GM19463 (cell line): ENCODE data around the gene FAM117B.

ENCODE experiments used
- ATAC-seq: cut with Tn5 transposase; IDR thresholded peaks from one replicate; pipeline ENCODE4 v1.9.1; 2021; ENCODE audit warnings: mild to moderate bottlenecking, moderate library complexity; ENCODE audit not compliant: unreplicated experiment

Gene FAM117B

GRCh38 chr2:202634556-202635427 is at the start of gene FAM117B:
TSS of gene FAM117B (plus strand) at chr2:202634969. CDS start at chr2:202635188, 219 bp downstream.
- ATAC-seq, result peak; percentile 86

DNA sequence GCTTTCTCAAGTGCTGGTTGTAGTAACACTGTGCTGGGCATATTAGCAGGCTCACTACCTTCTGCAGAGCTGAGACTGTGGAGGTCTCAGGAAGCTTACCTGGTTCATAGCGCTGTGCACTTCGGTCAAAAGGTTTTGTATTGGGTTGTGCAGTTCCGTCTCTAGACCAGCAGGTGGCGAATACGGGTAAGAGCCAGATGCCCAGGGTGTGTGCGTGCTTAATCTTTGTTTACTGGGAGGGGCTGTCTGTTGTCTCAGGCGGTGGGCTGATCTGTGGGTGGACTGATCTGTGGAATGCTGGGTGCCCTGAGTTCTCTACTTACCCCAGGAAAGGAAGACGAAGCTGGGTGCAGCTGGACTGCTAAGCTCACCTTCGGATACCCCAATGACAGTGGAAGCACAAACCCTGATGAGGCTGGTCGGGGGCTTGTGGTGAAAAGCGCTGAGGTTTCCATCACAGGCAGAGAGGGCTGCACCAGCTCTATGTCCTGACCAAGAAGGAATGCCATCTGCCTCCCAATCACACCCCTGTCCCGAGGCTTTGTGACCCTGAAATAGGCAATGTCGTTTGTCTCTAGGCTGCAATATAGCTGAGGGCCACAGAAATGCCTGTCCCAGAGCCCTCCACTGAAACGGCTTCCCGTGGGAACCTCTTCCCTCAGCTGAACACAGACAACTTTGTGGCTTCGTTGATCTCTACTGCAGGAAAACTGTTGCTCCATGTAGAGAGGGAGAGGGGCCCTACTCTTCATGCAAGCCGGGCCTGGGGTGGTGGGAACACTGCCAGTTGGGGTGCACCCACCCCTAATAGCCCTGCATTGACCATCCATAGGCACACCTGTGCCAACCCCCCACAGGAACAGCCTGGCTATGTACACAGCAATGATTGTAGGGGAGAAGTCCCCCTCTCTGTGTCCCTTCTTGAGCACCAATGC is 45.9 kb upstream of the FAM117B start:
- peak; percentile 85 for ATAC-seq

GRCh38 chr2:202589582-202589949 is 45.2 kb upstream of the FAM117B start:
- no peak for ATAC-seq

- ATAC-seq, result no peak
Measured at GRCh38 chr2:202592566-202592965, 42.2 kb upstream of the FAM117B start.

DNA sequence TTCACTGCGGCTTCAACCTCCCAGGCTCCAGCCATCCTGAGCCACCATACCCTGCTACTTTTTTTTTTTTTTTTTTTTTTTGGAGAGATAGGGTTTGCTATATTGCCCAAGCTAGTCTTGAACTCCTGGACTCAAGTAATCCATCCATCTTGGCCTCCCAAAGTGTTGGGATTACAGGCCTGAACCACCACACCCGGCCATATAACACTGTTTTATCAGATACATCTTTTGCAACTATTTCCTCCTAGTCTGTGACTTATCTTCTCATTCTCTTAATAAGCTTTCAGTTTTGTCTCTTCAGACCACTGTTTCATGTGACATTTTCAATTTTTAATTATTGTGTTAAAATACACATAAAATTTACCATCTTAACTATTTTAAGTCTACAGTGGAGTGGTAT is 35.7 kb upstream of the FAM117B start:
- no peak for ATAC-seq

DNA sequence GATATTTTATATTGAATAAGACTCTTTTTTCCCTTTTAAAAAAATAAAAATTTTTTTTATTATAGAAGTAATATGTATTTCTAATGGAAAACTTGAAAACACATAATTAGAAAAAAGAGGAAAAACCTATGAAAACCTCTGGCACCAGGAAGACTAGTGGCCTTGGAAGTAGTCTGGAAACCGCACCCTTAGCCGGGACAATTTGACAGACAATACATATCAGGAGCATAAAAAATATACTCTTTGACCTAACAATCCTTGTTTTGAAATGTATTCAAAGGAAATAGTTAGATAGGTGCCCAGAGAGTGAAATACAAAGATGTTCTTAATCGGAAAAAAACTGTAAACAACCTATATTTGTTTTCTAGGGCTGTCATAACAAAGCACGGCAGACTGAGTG is 34.9 kb upstream of the FAM117B start:
- no peak for ATAC-seq

DNA sequence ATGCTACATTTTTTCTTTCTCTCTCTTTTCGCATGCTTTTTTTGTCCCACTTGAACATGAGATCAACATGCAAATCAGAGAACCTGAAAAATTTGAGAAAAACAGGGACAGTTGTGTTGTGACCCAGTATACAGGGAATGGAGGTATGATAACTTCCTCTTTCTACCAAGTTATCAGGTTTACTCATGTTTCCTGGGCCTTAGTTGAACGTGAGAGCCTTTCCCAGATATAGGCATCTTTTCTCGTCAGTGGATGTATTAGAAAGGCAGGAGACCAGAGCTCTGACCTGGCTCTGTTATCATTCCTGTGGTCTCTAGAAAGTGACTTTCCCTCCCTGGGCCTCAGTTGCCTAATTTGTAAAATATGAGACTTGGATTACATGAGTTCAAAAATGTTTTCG is 30.1 kb upstream of the FAM117B start:
- ATAC-seq, result no peak

DNA sequence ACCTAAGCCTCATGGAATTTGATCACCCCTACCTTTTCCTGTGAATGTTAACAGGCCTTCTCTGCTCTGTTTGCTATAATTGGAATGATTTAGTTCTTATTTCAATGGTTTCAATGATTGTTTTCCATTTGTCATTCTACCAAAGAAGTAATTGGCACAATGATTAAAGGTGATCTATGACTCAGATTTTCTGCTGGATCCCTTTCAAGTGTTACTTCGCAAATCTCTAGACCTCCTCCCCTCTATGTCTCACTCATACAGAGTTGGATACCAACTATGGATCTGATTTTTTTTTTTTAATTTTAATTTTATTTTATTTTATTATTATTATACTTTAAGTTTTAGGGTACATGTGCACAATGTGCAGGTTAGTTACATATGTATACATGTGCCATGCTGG is 29.6 kb upstream of the FAM117B start:
- no peak for ATAC-seq

- ATAC-seq, result no peak
Measured at GRCh38 chr2:202608142-202608852, 26.5 kb upstream of the FAM117B start.

- peak; percentile 92 for ATAC-seq
Measured at GRCh38 chr2:202609381-202610145, 25.2 kb upstream of the FAM117B start.

DNA sequence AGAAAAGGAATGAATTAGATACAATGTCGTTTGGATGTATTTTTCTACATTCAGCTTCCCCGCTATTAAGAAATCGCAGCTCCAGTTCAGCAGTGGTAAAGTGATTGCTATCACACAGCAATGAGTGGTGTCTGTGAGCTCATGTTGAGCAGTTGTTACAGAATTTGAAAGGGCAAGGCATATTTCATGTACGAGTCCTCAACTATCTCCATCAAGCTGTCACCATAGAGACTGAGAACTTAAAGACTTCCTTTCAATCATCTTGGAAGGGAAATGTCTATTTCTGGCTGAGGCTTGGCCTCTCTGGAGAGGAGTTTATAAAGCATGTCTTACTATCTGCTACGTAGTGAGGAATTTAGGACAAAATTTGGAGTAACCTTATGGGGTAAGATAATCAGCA is 24.4 kb upstream of the FAM117B start:
- ATAC-seq, result no peak

DNA sequence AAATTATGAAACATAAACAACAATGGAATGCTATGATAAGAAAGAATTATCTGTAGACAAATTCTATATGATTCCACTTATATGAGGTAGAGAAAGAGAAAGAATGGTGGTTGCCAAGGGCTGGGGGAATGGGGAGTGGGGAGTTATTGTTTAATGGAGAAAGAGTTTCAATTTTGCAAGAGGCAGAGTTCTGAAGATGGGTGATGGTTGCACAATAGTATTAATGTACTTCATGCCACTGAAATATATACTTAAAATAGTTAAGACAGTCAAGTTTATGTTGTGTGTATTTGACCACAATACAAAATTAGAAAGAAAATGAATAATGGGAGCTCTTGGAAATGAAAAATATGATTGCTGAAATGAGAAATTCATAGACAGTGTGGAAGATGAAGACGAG is 22.6 kb upstream of the FAM117B start:
- no peak for ATAC-seq

GRCh38 chr2:202613479-202613878 is 21.3 kb upstream of the FAM117B start:
- ATAC-seq, result no peak

- ATAC-seq, result no peak
Measured at GRCh38 chr2:202624133-202624532, 10.6 kb upstream of the FAM117B start.

DNA sequence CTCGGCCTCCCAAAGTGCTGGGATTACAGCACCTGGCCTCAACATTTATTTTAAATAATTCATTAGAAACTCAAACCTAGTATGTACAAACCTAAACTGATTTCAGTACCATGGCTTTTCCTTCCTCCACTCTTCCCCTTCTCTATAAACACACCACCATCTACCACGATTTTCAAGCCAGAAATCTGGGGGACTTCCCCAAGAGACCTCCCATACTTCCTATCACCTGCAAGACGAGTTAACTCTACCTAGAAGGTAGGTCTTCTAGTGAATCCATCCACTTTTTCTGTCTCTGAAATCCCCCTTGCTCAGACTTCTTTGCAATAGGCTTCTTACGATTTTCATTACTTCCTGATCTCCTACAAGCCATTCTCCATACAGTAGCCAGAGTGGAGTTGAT is 7.7 kb upstream of the FAM117B start:
- no peak for ATAC-seq

- ATAC-seq, result no peak
Measured at GRCh38 chr2:202628646-202629198, 6.0 kb upstream of the FAM117B start.

DNA sequence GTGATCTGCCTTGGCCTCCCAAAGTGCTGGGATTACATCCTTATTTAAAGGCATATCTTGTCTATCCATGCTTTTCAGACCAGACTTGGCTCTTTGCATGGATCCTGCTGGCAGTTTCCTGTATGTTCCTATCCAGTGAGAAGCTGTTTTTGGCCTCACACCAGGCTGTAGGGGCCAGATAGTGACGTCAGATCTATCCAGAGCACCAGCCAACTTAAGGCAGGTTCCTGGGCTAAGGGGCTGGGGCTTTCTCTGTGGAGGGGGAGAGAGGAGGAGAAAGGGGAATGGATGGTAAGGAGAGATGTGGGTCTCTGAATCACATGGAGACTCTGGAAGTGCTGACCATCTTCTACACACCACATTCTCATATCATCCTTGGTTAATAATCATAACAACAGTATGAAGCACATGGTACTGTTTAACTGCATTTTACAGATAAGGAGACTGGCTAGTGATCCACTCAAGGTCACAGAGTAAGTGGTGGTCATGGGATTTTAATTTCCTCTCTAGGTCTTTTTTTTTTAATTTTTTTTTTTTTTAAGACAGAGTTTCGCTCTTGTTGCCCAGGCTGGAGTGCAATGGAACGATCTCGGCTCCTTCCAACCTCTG is 2.0 kb upstream of the FAM117B start:
- ATAC-seq, result no peak

GRCh38 chr2:202633470-202633869 is 1.3 kb upstream of the FAM117B start:
- no peak for ATAC-seq

- ATAC-seq, result peak; percentile 60
Measured at GRCh38 chr2:202635428-202636212, 851 bp downstream of the FAM117B start.
